H9 (cell line): ENCODE results near the gene ITPR2. TPM values are rescaled to one million over a fixed set of nuclear protein-coding genes. Genes with fewer than 3 reads are reported as not detected.

ENCODE experiments used
- DNase-seq: peaks from one replicate; pipeline ENCODE4 v3.0.0-alpha.2; 2017
- H2AFZ ChIP-seq: one replicate; pipeline ENCODE4 v1.6.1; 2013; ENCODE audit warnings: mild to moderate bottlenecking, low read length, control low read depth, moderate library complexity
- H2AK5ac ChIP-seq: 2 replicates; pipeline ENCODE4 v1.6.1; 2013; ENCODE audit warnings: low read length, control low read depth, mixed read lengths; ENCODE audit not compliant: insufficient read length
- H2BK120ac ChIP-seq: one replicate; pipeline ENCODE4 v1.6.1; 2013; ENCODE audit warnings: low read depth, mild to moderate bottlenecking, low read length, control low read depth, inconsistent platforms; ENCODE audit not compliant: poor library complexity, severe bottlenecking
- H2BK12ac ChIP-seq: 2 replicates; pipeline ENCODE4 v1.6.1; 2013; ENCODE audit warnings: low read length, control low read depth, mixed read lengths, low read depth; ENCODE audit not compliant: insufficient read length
- H2BK15ac ChIP-seq: 2 replicates; pipeline ENCODE4 v1.6.1; 2013; ENCODE audit warnings: low read depth, low read length, control low read depth
- H2BK20ac ChIP-seq: one replicate; pipeline ENCODE4 v1.6.1; 2013; ENCODE audit warnings: low read depth, mild to moderate bottlenecking, low read length, control low read depth, inconsistent platforms; ENCODE audit not compliant: poor library complexity, severe bottlenecking
- H2BK5ac ChIP-seq: 2 replicates; pipeline ENCODE4 v1.6.1; 2013; ENCODE audit warnings: low read length, control low read depth, mixed read lengths; ENCODE audit not compliant: insufficient read length
- H3K14ac ChIP-seq: 2 replicates; pipeline ENCODE4 v1.6.1; 2013; ENCODE audit warnings: low read length, control low read depth; ENCODE audit not compliant: insufficient read depth
- H3K18ac ChIP-seq: 2 replicates; pipeline ENCODE4 v1.6.1; 2013; ENCODE audit warnings: low read depth, mild to moderate bottlenecking, mixed read lengths, low read length, control low read depth; ENCODE audit not compliant: insufficient read length
- H3K23ac ChIP-seq: 2 replicates; pipeline ENCODE4 v1.6.1; 2013; ENCODE audit warnings: low read length, control low read depth, mixed read lengths, low read depth; ENCODE audit not compliant: insufficient read length
- H3K23me2 ChIP-seq: 2 replicates; pipeline ENCODE4 v1.6.1; 2013; ENCODE audit warnings: low read depth, mild to moderate bottlenecking, mixed read lengths, low read length, control low read depth; ENCODE audit not compliant: insufficient read length, poor library complexity, severe bottlenecking
- H3K27ac ChIP-seq: 2 replicates; pipeline ENCODE4 v1.5.1; 2013; ENCODE audit warnings: low read length, control low read depth, mixed read lengths, low read depth; ENCODE audit not compliant: insufficient read length
- H3K27me3 ChIP-seq: 2 replicates; pipeline ENCODE4 v1.6.1; 2013; ENCODE audit warnings: low read length, control low read depth, inconsistent platforms; ENCODE audit not compliant: insufficient read depth
- H3K4ac ChIP-seq: 2 replicates; pipeline ENCODE4 v1.6.1; 2013; ENCODE audit warnings: low read depth, mild to moderate bottlenecking, control low read depth, inconsistent platforms, low read length, moderate library complexity
- H3K4me1 ChIP-seq: 2 replicates; pipeline ENCODE4 v1.6.1; 2013; ENCODE audit warnings: low read length, control low read depth, inconsistent platforms; ENCODE audit not compliant: insufficient read depth
- H3K4me2 ChIP-seq: 2 replicates; pipeline ENCODE4 v1.6.1; 2013; ENCODE audit warnings: low read length, control low read depth, mixed read lengths; ENCODE audit not compliant: insufficient read length, insufficient read depth
- H3K56ac ChIP-seq: 2 replicates; pipeline ENCODE4 v1.6.1; 2013; ENCODE audit warnings: low read depth, mild to moderate bottlenecking, mixed read lengths, low read length, control low read depth; ENCODE audit not compliant: insufficient read length
- H3K79me1 ChIP-seq: 2 replicates; pipeline ENCODE4 v1.6.1; 2013; ENCODE audit warnings: low read depth, mild to moderate bottlenecking, moderate library complexity, low read length, control low read depth, inconsistent platforms; ENCODE audit not compliant: insufficient read depth, poor library complexity, severe bottlenecking
- H3K79me2 ChIP-seq: 2 replicates; pipeline ENCODE4 v1.6.1; 2013; ENCODE audit warnings: low read length, control low read depth, inconsistent platforms; ENCODE audit not compliant: insufficient read depth
- H3K9ac ChIP-seq: 2 replicates; pipeline ENCODE4 v1.6.1; 2013; ENCODE audit warnings: low read length, control low read depth, mixed read lengths; ENCODE audit not compliant: insufficient read length; ENCODE audit errors: extremely low read depth
- H3K9me3 ChIP-seq: one replicate; pipeline ENCODE4 v1.6.1; 2013; ENCODE audit warnings: low read depth, low read length, inconsistent platforms; ENCODE audit not compliant: control insufficient read depth
- H3T11ph ChIP-seq: one replicate; pipeline ENCODE4 v1.6.1; 2013; ENCODE audit warnings: mild to moderate bottlenecking, low read length, control low read depth, inconsistent platforms
- H4K20me1 ChIP-seq: one replicate; pipeline ENCODE4 v1.6.1; 2013; ENCODE audit not compliant: control insufficient read depth, insufficient read length, insufficient read depth
- H4K5ac ChIP-seq: 2 replicates; pipeline ENCODE4 v1.6.1; 2013; ENCODE audit warnings: low read depth, mild to moderate bottlenecking, mixed read lengths, low read length, control low read depth; ENCODE audit not compliant: insufficient read length
- H4K8ac ChIP-seq: replicated peaks from 2 replicates; pipeline ENCODE4 v1.6.1; 2013; ENCODE audit warnings: low read length, control low read depth, mixed read lengths, low read depth; ENCODE audit not compliant: insufficient read length
- H4K91ac ChIP-seq: 2 replicates; pipeline ENCODE4 v1.6.1; 2013; ENCODE audit warnings: low read depth, mild to moderate bottlenecking, moderate library complexity, mixed read lengths, low read length, control low read depth; ENCODE audit not compliant: insufficient read length
- H3K27ac Mint-ChIP-seq, 3 experiments: 2 replicates in 2 of 3; 3 replicates in 1 of 3; pipeline ENCODE4 v1.8.0; 2020 to 2021; ENCODE audit warnings: mixed read lengths in 3 of 3, mild to moderate bottlenecking in 1 of 3, moderate library complexity in 1 of 3
- H3K27me3 Mint-ChIP-seq: 2 replicates; pipeline ENCODE4 v1.8.0; 2021; ENCODE audit warnings: low read depth, mild to moderate bottlenecking, moderate library complexity, mixed read lengths
- H3K36me3 Mint-ChIP-seq, 3 experiments: 2 replicates in 2 of 3; 3 replicates in 1 of 3; pipeline ENCODE4 v1.8.0; 2020 to 2021; ENCODE audit warnings: low read depth in 3 of 3, mixed read lengths in 3 of 3; ENCODE audit not compliant: insufficient read depth in 1 of 3
- H3K4me1 Mint-ChIP-seq, 2 experiments: 2 replicates each; pipeline ENCODE4 v1.8.0; 2020; ENCODE audit warnings: mixed read lengths in 2 of 2
- H3K4me3 Mint-ChIP-seq, 2 experiments: 2 replicates in 1 of 2; 3 replicates in 1 of 2; pipeline ENCODE4 v1.8.0; 2020 to 2021; ENCODE audit warnings: mild to moderate bottlenecking in 2 of 2, mixed read lengths in 2 of 2, moderate library complexity in 1 of 2
- H3K9me3 Mint-ChIP-seq, 2 experiments: 2 replicates in 1 of 2; 3 replicates in 1 of 2; pipeline ENCODE4 v1.8.0; 2020; ENCODE audit warnings: mild to moderate bottlenecking in 2 of 2, mixed read lengths in 2 of 2, moderate library complexity in 1 of 2
- WGBS: extraction: QIAGEN DNeasy Blood & Tissue Kit; methylation state at CpG from one replicate; pipeline ENCODE4 v1.1.7; 2013; ENCODE audit warnings: missing lambda C conversion rate, low lambda C conversion rate, mixed read lengths; ENCODE audit not compliant: insufficient read length; ENCODE audit errors: extremely low coverage; 5-methylcytosine and 5-hydroxymethylcytosine counted together
- total RNA-seq: library from RNA; stranded (reverse); gene quantifications from 2 replicates; pipeline ENCODE4 v1.2.1, GENCODE V29; 2021
- TF ChIP-seq, protein P1 (sequence below): fragments of 200-600 bp; sonication (generic); conservative IDR thresholded peaks from 3 replicates; pipeline ENCODE4 v1.8.0; 2021; ENCODE audit warnings: antibody characterized with exemption, mild to moderate bottlenecking

Gene ITPR2
- total RNA-seq, 1 experiment from 2014 or later, result 14.8 TPM

DNA sequence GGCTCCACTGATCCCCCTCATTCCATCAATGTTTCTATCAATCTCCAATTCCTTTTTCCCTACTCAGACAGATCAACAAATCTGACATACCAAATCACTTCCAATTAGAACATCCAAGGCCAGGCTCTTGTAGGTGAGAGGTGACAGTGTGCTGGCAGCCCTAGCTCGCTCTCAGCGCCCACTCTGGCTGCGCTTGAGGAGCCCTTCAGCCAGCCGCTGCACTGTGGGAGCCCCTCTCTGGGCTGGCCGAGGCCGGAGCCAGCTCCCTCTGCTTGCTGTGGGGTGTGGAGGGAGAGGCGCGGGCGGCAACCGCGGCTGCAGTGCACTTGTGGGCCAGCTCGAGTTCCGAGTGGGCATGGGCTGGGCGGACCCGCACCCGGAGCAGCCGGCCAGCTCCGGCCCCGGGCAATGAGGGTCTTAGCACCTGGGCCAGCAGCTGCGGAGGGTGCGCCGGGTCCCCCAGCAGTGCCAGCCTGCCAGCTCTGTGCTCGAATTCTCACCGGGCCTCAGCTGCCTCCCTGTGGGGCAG lies 6.0 kb upstream of the ITPR2 start:
- Mint-ChIP-seq H3K9me3 (peaks cover 15 to 19% of the 10 kb centered on the region in 2 experiments), H3K36me3 (peaks cover 10 to 16% (median 12%) of the 10 kb centered on the region in 3 experiments), H3K4me3 (no peak overlapping the region), H3K27me3 (peaks cover 11% of the 10 kb centered on the region), H3K27ac (no peak overlapping the region), H3K4me1 (peaks cover 3 to 4% of the 10 kb centered on the region in 2 experiments)
- TF ChIP-seq, protein P1, sequence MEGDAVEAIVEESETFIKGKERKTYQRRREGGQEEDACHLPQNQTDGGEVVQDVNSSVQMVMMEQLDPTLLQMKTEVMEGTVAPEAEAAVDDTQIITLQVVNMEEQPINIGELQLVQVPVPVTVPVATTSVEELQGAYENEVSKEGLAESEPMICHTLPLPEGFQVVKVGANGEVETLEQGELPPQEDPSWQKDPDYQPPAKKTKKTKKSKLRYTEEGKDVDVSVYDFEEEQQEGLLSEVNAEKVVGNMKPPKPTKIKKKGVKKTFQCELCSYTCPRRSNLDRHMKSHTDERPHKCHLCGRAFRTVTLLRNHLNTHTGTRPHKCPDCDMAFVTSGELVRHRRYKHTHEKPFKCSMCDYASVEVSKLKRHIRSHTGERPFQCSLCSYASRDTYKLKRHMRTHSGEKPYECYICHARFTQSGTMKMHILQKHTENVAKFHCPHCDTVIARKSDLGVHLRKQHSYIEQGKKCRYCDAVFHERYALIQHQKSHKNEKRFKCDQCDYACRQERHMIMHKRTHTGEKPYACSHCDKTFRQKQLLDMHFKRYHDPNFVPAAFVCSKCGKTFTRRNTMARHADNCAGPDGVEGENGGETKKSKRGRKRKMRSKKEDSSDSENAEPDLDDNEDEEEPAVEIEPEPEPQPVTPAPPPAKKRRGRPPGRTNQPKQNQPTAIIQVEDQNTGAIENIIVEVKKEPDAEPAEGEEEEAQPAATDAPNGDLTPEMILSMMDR, result no peak
- Histone ChIP-seq H4K91ac (no peak overlapping the region), H2BK5ac (no peak overlapping the region), H2BK20ac (no peak overlapping the region), H3K14ac (no peak overlapping the region), H4K5ac (no peak overlapping the region), H2AK5ac (no peak overlapping the region), H3T11ph (no peak overlapping the region), H3K9me3 (peaks cover 5% of the 10 kb centered on the region), H3K9ac (no peak overlapping the region), H4K8ac (no peak overlapping the region), H3K23ac (no peak overlapping the region), H3K4me2 (no peak overlapping the region), H2BK12ac (no peak overlapping the region), H3K79me1 (no peaks in the 10 kb centered on the region), H3K18ac (no peak overlapping the region), H3K23me2 (peaks cover 1% of the 10 kb centered on the region), H3K56ac (no peak overlapping the region), H3K27ac (no peak overlapping the region), H3K4ac (no peak overlapping the region), H3K79me2 (no peaks in the 10 kb centered on the region), H4K20me1 (no peaks in the 10 kb centered on the region), H3K27me3 (no peaks in the 10 kb centered on the region), H2BK15ac (no peak overlapping the region), H3K4me1 (peaks cover 2% of the 10 kb centered on the region; the same call in 1 of the 2 replicates), H2BK120ac (no peak overlapping the region), H2AFZ (no peak overlapping the region)
- no peak for DNase-seq
- no CpG with 5 or more reads among the region's 24 CpGs for WGBS
